Endothelial cell of umbilical vein (primary cell): ENCODE measurements around the gene TRABD2A. TPM values are rescaled to one million over a fixed set of nuclear protein-coding genes. Genes with fewer than 3 reads are reported as not detected.

ENCODE experiments used
- BruUV-seq: library from RNA; stranded (reverse); fragments of 400-500 nt; replicated peaks from 2 replicates; lab custom pipeline; 2021; lab: Mats Ljungman, UMichigan
- CTCF ChIA-PET: fragments of 300-600, 350-600 bp; sonication (Branson Sonifier 250); formaldehyde crosslinking; loops from one replicate; lab custom pipeline; 2021; ENCODE audit warnings: antibody characterized with exemption, inconsistent platforms; lab: Charles Lee
- POLR2A ChIA-PET: fragments of 300-600, 350-600 bp; sonication (Branson Sonifier 250); formaldehyde crosslinking; loops from one replicate; lab custom pipeline; 2021; ENCODE audit warnings: antibody characterized with exemption, inconsistent platforms; lab: Charles Lee
- DNase-seq: peaks from one replicate; pipeline ENCODE4 v3.0.0-alpha.2; 2011; ENCODE audit warnings: low read depth, low spot score
- FAIRE-seq: peaks from 2 replicates; lab custom pipeline; 2011; peaks lifted over from hg19 to GRCh38; lab: Jason Lieb, UNC
- H2AFZ ChIP-seq: 2 replicates; pipeline ENCODE4 v1.6.0; 2012; ENCODE audit warnings: low read depth, low read length, control low read depth, inconsistent platforms
- H3K27ac ChIP-seq: 2 replicates; pipeline ENCODE4 v1.5.1; 2011; ENCODE audit warnings: low read depth, mild to moderate bottlenecking, control low read depth, low read length, moderate library complexity; ENCODE audit not compliant: insufficient read depth
- H3K27me3 ChIP-seq, 2 experiments: 2 replicates each; pipeline versions ENCODE4 v1.6.0 to v1.6.1; 2011; ENCODE audit warnings: low read length in 2 of 2, mixed read lengths in 1 of 2; ENCODE audit not compliant: control insufficient read depth in 2 of 2, insufficient read depth in 2 of 2
- H3K36me3 ChIP-seq, 2 experiments: 2 replicates in 1 of 2; 3 replicates in 1 of 2; pipeline ENCODE4 v1.5.1; 2011; ENCODE audit warnings: low read length in 2 of 2, mild to moderate bottlenecking in 1 of 2, moderate library complexity in 1 of 2; ENCODE audit not compliant: control insufficient read depth in 2 of 2, insufficient read depth in 2 of 2; ENCODE audit errors: extremely low read depth in 1 of 2
- H3K4me1 ChIP-seq: 3 replicates; pipeline ENCODE4 v1.5.1; 2011; ENCODE audit warnings: mild to moderate bottlenecking, low read length; ENCODE audit not compliant: control insufficient read depth, insufficient read depth; ENCODE audit errors: extremely low read depth
- H3K4me2 ChIP-seq: 2 replicates; pipeline ENCODE4 v1.6.1; 2011; ENCODE audit warnings: low read length, control low read depth, mixed read lengths; ENCODE audit not compliant: insufficient read depth
- H3K4me3 ChIP-seq, 3 experiments: fragments of 200-600 bp in 1 of 3; sonication (generic), shearing (Covaris generic) in 1 of 3; replicated peaks in 1 of 3; 2 replicates each; pipeline ENCODE4 v1.5.1; 2011 to 2016; ENCODE audit warnings: control low read depth in 3 of 3, low read length in 3 of 3, mild to moderate bottlenecking in 2 of 3, inconsistent platforms in 1 of 3, low read depth in 1 of 3, moderate library complexity in 1 of 3; ENCODE audit not compliant: insufficient read depth in 1 of 3
- H3K79me2 ChIP-seq: 2 replicates; pipeline ENCODE4 v1.6.0; 2012; ENCODE audit warnings: low read length, inconsistent platforms; ENCODE audit not compliant: control insufficient read depth, insufficient read depth
- H3K9ac ChIP-seq: replicated peaks from 2 replicates; pipeline ENCODE3; 2011; ENCODE audit warnings: low read length, control low read depth; ENCODE audit not compliant: insufficient read depth; ENCODE audit errors: extremely low read depth
- H3K9me1 ChIP-seq: replicated peaks from 3 replicates; pipeline ENCODE4 v1.6.0; 2011; ENCODE audit warnings: mild to moderate bottlenecking, low read length; ENCODE audit not compliant: control insufficient read depth, insufficient read depth; ENCODE audit errors: extremely low read depth
- H3K9me3 ChIP-seq: replicated peaks from 2 replicates; pipeline ENCODE4 v1.5.1; 2012; ENCODE audit warnings: low read length, inconsistent platforms; ENCODE audit not compliant: control insufficient read depth, insufficient read depth
- H4K20me1 ChIP-seq: replicated peaks from 2 replicates; pipeline ENCODE3; 2011; ENCODE audit warnings: mild to moderate bottlenecking, low read length; ENCODE audit not compliant: control insufficient read depth, insufficient read depth; ENCODE audit errors: extremely low read depth
- CTCF ChIP-seq, 2 donors: IDR thresholded peaks; 1 replicate in 1 of 2; 2 replicates in 1 of 2; pipeline ENCODE4 v1.5.1; 2011; ENCODE audit warnings: low read length in 2 of 2, mild to moderate bottlenecking in 2 of 2, moderate library complexity in 2 of 2, control low read depth in 1 of 2, inconsistent platforms in 1 of 2, low read depth in 1 of 2; ENCODE audit not compliant: insufficient read depth in 1 of 2; ENCODE audit errors: extremely low read depth in 1 of 2
- EZH2 ChIP-seq: IDR thresholded peaks from 2 replicates; pipeline ENCODE4 v1.6.1; 2012; ENCODE audit warnings: borderline replicate concordance, low read depth, mild to moderate bottlenecking, moderate library complexity, low read length, inconsistent platforms; ENCODE audit not compliant: severe bottlenecking
- FOS ChIP-seq: IDR thresholded peaks from 2 replicates; pipeline ENCODE4 v1.6.1; 2011; ENCODE audit warnings: mild to moderate bottlenecking, low read length, moderate library complexity, borderline replicate concordance; ENCODE audit not compliant: insufficient read depth
- GATA2 ChIP-seq: IDR thresholded peaks from 2 replicates; pipeline ENCODE4 v1.7.0; 2011; ENCODE audit warnings: low read depth, mild to moderate bottlenecking, moderate library complexity, mixed read lengths, low read length; ENCODE audit not compliant: insufficient read length, insufficient read depth
- JUN ChIP-seq: IDR thresholded peaks from 2 replicates; pipeline ENCODE4 v1.6.1; 2011; ENCODE audit warnings: borderline replicate concordance, low read depth; ENCODE audit not compliant: insufficient read length, insufficient read depth
- MAX ChIP-seq: IDR thresholded peaks from 2 replicates; pipeline ENCODE4 v1.6.1; 2011; ENCODE audit not compliant: insufficient read depth, insufficient read length
- MYC ChIP-seq: IDR thresholded peaks from one replicate; pipeline ENCODE4 v1.6.1; 2011; ENCODE audit warnings: mild to moderate bottlenecking, low read depth, low read length
- POLR2A ChIP-seq: IDR thresholded peaks from 2 replicates; pipeline ENCODE4 v1.6.1; 2012; ENCODE audit warnings: low read depth, mild to moderate bottlenecking, control low read depth, low read length
- POLR2AphosphoS5 ChIP-seq: IDR thresholded peaks from 2 replicates; pipeline ENCODE4 v1.6.1; 2012; ENCODE audit warnings: low read depth, mild to moderate bottlenecking, control low read depth, low read length, moderate library complexity; ENCODE audit not compliant: insufficient read depth
- dilution Hi-C: fragments of 300-500 bp; cut with MboI; formaldehyde crosslinking; loops from one replicate; pipeline ENCODE4 v1.15.0; 2019; ENCODE audit warnings: low sequenced_read_pairs; ENCODE audit not compliant: extremely low pct_ligation_motif_present
- intact Hi-C: fragments of 100-400 bp; cut with micrococcal nuclease; formaldehyde crosslinking; loops from one replicate; pipeline ENCODE4 v1.10.0; 2022
- polyA plus RNA-seq, 4 experiments: library from polyadenylated mRNA; depleted of rRNA in 3 of 4; stranded (reverse) in 3 of 4; unstranded in 1 of 4; fragments of >200 nt; gene quantifications; 2 replicates each; pipeline versions ENCODE4 v1.2.1 to v1.2.3, GENCODE V29; 2011 to 2012; ENCODE audit warnings: missing spikeins in 1 of 4
- total RNA-seq: library from RNA; stranded (reverse); gene quantifications from 2 replicates; pipeline ENCODE4 v1.2.3, GENCODE V29; 2021

The TRABD2A gene
- total and polyA plus RNA-seq, 2 donors (not counting 3 experiments of a cell fraction or from before 2014, with no cell fraction given), result 1.0 to 1.8 TPM

- intact Hi-C loops (no loop called here), dilution Hi-C loops (no loop called here)
- Histone ChIP-seq H3K27ac (no peak overlapping the region), H3K9ac (no peak overlapping the region), H3K4me3 (no peak overlapping the region), H2AFZ (no peak overlapping the region), H3K9me3 (no peaks in the 10 kb centered on the region), H3K79me2 (no peaks in the 10 kb centered on the region), H3K4me2 (no peak overlapping the region), H3K27me3 (no peaks in the 10 kb centered on the region), H3K4me1 (no peaks in the 10 kb centered on the region), H3K9me1 (no peaks in the 10 kb centered on the region), H3K36me3 (no peaks in the 10 kb centered on the region), H4K20me1 (no peaks in the 10 kb centered on the region)
- ChIA-PET POLR2A (no interaction called here), CTCF (interaction anchor here (1.0 kb wide), 1 partner anchor 197 kb away, joined by 4 read pairs; no protein-coding TSS in a partner anchor)
- BruUV-seq, result no TSS peak
- TF ChIP-seq EZH2 (no peak), FOS (no peak), POLR2A (no peak), GATA2 (no peak)
- FAIRE-seq (no peak), DNase-seq (no peak)
Observed at GRCh38 chr2:84815146-84815545, 65.7 kb downstream of the TRABD2A start.

GRCh38 chr2:84811839-84812431 is 68.9 kb downstream of the TRABD2A start:
- no peak for FAIRE-seq
- no peak for TF ChIP-seq CTCF (IDR thresholded peaks at IDR 0.05; ENCODE audit: extremely low read depth in 1 of 2, insufficient read depth in 1 of 2, low read depth in 1 of 2, low read length in 2 of 2)
- TF ChIP-seq POLR2A, result no peak
- no peak for TF ChIP-seq JUN
- TF ChIP-seq POLR2AphosphoS5, result no peak
- TF ChIP-seq MYC, result no peak
- no peak for TF ChIP-seq EZH2
- TF ChIP-seq GATA2, result no peak
- TF ChIP-seq FOS, result no peak
- no peak for TF ChIP-seq MAX
- Histone ChIP-seq H3K27me3 (no peaks in the 10 kb centered on the region), H3K9me3 (no peaks in the 10 kb centered on the region), H3K9ac (no peak overlapping the region), H4K20me1 (no peaks in the 10 kb centered on the region), H3K4me3 (no peak overlapping the region), H3K27ac (no peak overlapping the region), H3K4me1 (no peaks in the 10 kb centered on the region), H2AFZ (no peak overlapping the region), H3K9me1 (no peaks in the 10 kb centered on the region), H3K36me3 (no peaks in the 10 kb centered on the region), H3K4me2 (no peak overlapping the region), H3K79me2 (no peaks in the 10 kb centered on the region)
- POLR2A ChIA-PET, result no interaction called here
- CTCF ChIA-PET, result no interaction called here
- dilution Hi-C loops, result no loop called here
- no peak for DNase-seq
- no TSS peak for BruUV-seq
- intact Hi-C loops, result no loop called here
